Gastrocnemius medialis (tissue), 4 donors: ENCODE measurements around the gene CLPX.
"Not testable (repeated sequence)": the region's sequence is repeated elsewhere in the genome, so short reads cannot be mapped to it uniquely, and the experiment has no call there.

Source experiments
- CTCF ChIP-seq, 5 experiments: fragments of 450-650 bp in 3 of 5; fragments of 200-600 bp in 2 of 5; sonication (generic) in 2 of 5; IDR thresholded peaks in 4 of 5; conservative IDR thresholded peaks in 1 of 5; 1 replicate in 4 of 5; 2 replicates in 1 of 5; pipeline ENCODE4 v1.5.1; 2016 to 2019; ENCODE audit warnings: antibody characterized with exemption in 5 of 5, mild to moderate bottlenecking in 3 of 5, moderate library complexity in 3 of 5
- POLR2A ChIP-seq, 2 donors: fragments of 450-650 bp; IDR thresholded peaks; one replicate each; pipeline ENCODE4 v1.6.1; 2017; ENCODE audit warnings: antibody characterized with exemption in 2 of 2, mild to moderate bottlenecking in 2 of 2, moderate library complexity in 2 of 2

- not testable (repeated sequence) for TF ChIP-seq CTCF (IDR thresholded peaks at IDR 0.05 in 4 of 5, conservative IDR thresholded peaks at IDR 0.05 in 1 of 5); POLR2A (IDR thresholded peaks at IDR 0.05)
Measured at GRCh38 chr15:65137089-65137488, 48.1 kb downstream of the CLPX start.
